Stomach (tissue), 19 donors: ENCODE results near the gene CEP170. TPM values are rescaled to one million over a fixed set of nuclear protein-coding genes. Genes with fewer than 3 reads are reported as not detected.
A peak's percentile ranks its signal among the peaks of the same experiment; 100 is the strongest.

Experiments used
- DNase-seq, 2 donors: peaks; one replicate each; pipeline versions ENCODE4 v3.0.0 to v3.0.0-alpha.2; 2013 to 2019
- H3K27ac ChIP-seq, 5 donors: fragments of 200-600 bp in 4 of 5; sonication (generic) in 4 of 5; one replicate each; pipeline ENCODE4 v1.5.1; 2013 to 2019; ENCODE audit warnings: mild to moderate bottlenecking in 1 of 5, moderate library complexity in 1 of 5
- H3K27me3 ChIP-seq, 3 donors: fragments of 200-600 bp; sonication (generic); one replicate each; pipeline ENCODE4 v1.5.1; 2017 to 2019; ENCODE audit warnings: mixed run types in 1 of 3
- H3K36me3 ChIP-seq, 4 donors: fragments of 200-600 bp; sonication (generic); 1 replicate in 3 of 4; 2 replicates in 1 of 4; pipeline ENCODE4 v1.5.1; 2016 to 2019
- H3K4me1 ChIP-seq, 4 donors: fragments of 200-600 bp; sonication (generic); one replicate each; pipeline ENCODE4 v1.5.1; 2016 to 2019
- H3K4me3 ChIP-seq, 4 donors: fragments of 200-600 bp; sonication (generic) in 3 of 4; one replicate each; pipeline ENCODE4 v1.5.1; 2016 to 2019; ENCODE audit warnings: mild to moderate bottlenecking in 1 of 4
- H3K9me3 ChIP-seq, 4 donors: fragments of 200-600 bp; sonication (generic); one replicate each; pipeline ENCODE4 v1.5.1; 2016 to 2019
- EP300 ChIP-seq: sonication (generic); formaldehyde crosslinking; IDR thresholded peaks from one replicate; pipeline ENCODE4 v1.6.1; 2017; ENCODE audit warnings: antibody characterized with exemption
- POLR2A ChIP-seq, 4 donors: fragments of 450-650 bp; IDR thresholded peaks; one replicate each; pipeline ENCODE4 v1.6.1; 2016; ENCODE audit warnings: antibody characterized with exemption in 4 of 4, control low read depth in 2 of 4, mild to moderate bottlenecking in 1 of 4, moderate library complexity in 1 of 4
- POLR2AphosphoS5 ChIP-seq, 3 donors: sonication (generic); formaldehyde crosslinking; IDR thresholded peaks; one replicate each; pipeline ENCODE4 v1.6.1; 2016; ENCODE audit warnings: antibody characterized with exemption in 3 of 3
- WGBS, 5 donors: extraction: QIAGEN DNeasy Blood & Tissue Kit in 3 of 5; methylation state at CpG; one replicate each; pipeline versions ENCODE4 v1.1.5 to v1.1.7; 2013 to 2018; 5-methylcytosine and 5-hydroxymethylcytosine counted together
- intact Hi-C: fragments of 100-400 bp; cut with DNase I; formaldehyde crosslinking; loops from one replicate; pipeline ENCODE4 v1.15.1; 2023; ENCODE audit warnings: low total_unique reads
- long read RNA-seq, 10 donors: transcript quantifications; one replicate each; lab custom pipeline, GENCODE V29; 2026
- polyA plus RNA-seq, 3 donors: library from polyadenylated mRNA; stranded (reverse); fragments of 200-250 nt; gene quantifications; one replicate each; pipeline ENCODE4 v1.2.3, GENCODE V29; 2013
- total RNA-seq, 5 donors: library from RNA; depleted of rRNA; stranded (reverse); fragments of >200 nt; gene quantifications; one replicate each; pipeline versions ENCODE4 v1.1.0 to v1.2.3, GENCODE V29; 2014 to 2016
- TF ChIP-seq, protein P1 (sequence below), 7 experiments: fragments of 450-650 bp in 4 of 7; fragments of 200-600 bp in 3 of 7; sonication (generic) in 3 of 7; IDR thresholded peaks; one replicate each; pipeline ENCODE4 v1.5.1; 2016 to 2019; ENCODE audit warnings: antibody characterized with exemption in 7 of 7, control low read depth in 2 of 7, mild to moderate bottlenecking in 1 of 7
- donor health status: healthy with polysubstance abuse.
- donor health status: Bipolar disorder and iron deficiency.
- donor health status: healthy.

The CEP170 gene
- total RNA-seq: 10 to 100 TPM in 4 of 5 donors, under 1 TPM in 1; 0.87 to 71.0 (median 20.9) TPM
- polyA plus RNA-seq: 1 to 10 TPM; 5.0 to 6.1 (median 5.7) TPM
- long read RNA-seq, donor 1, partial matches to known transcripts: 0 of 3 reads
- long read RNA-seq, donor 1, other reads (novel, unspliced or antisense): 0 of 3 reads
- long read RNA-seq, donor 2, partial matches to known transcripts: 0 of 14 reads
- long read RNA-seq, donor 2, other reads (novel, unspliced or antisense): 12 of 14 reads
- long read RNA-seq, donor 3, partial matches to known transcripts: 16 of 17 reads
- long read RNA-seq, donor 3, other reads (novel, unspliced or antisense): 0 of 17 reads
- long read RNA-seq, donor 4: 0 reads
- long read RNA-seq, donor 5, partial matches to known transcripts: 24 of 30 reads
- long read RNA-seq, donor 5, other reads (novel, unspliced or antisense): 6 of 30 reads
- long read RNA-seq, donor 6: 0 reads
- long read RNA-seq, donor 7: 0 reads
- long read RNA-seq, donor 8, full-length matches to known transcripts: 3 of 29 reads
- long read RNA-seq, donor 8, partial matches to known transcripts: 17 of 29 reads
- long read RNA-seq, donor 8, other reads (novel, unspliced or antisense): 9 of 29 reads
- long read RNA-seq, donor 9, partial matches to known transcripts: 8 of 9 reads
- long read RNA-seq, donor 9, other reads (novel, unspliced or antisense): 0 of 9 reads
- long read RNA-seq, donor 10: 0 reads

DNA sequence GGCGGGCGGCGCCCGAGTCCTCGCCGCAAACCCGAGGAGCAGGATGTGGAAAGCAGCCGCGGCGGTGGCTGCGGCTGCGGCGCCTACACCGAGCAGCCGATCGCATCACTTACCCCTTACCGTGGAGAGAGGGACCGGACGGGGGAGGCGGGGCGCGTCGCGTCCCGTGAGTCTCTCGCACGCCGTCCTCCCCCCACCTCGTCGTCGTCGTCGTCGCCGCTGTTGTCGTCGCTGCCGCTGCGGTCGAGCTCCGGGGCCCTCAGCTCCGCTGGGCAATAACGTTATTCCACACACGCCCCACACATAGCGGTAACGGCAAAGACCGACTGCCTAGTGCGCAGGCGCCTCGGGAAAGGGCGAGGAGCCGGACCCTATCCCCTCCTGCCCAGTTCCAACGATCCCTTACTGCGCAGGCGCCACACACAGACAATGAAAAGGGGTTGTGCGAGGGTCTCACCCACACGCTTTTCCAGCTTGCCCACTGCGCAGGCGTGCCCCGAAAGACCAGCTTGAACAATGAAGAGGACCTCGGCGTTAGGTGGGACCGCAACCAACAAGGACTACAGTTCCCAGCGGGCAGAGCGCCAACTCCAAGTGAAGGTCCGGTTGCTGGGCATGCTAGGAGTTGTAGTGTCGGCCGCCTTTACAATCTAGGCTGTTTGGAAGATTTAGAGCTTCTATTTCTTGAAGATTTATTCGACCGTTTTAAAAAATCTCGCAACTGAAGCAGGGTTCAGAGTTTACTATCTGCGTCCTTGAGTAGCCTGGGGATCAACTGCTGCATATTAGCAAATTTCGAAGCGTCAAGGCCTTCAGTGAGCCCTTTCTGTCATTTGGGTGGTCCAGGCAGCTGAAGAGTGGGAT is at the start of gene CEP170:
CEP170 (minus strand) TSS at position 355 of the 864 bp plus-strand sequence. CDS start 30,001 bp downstream, outside the sequence.
- TF ChIP-seq, protein P1, sequence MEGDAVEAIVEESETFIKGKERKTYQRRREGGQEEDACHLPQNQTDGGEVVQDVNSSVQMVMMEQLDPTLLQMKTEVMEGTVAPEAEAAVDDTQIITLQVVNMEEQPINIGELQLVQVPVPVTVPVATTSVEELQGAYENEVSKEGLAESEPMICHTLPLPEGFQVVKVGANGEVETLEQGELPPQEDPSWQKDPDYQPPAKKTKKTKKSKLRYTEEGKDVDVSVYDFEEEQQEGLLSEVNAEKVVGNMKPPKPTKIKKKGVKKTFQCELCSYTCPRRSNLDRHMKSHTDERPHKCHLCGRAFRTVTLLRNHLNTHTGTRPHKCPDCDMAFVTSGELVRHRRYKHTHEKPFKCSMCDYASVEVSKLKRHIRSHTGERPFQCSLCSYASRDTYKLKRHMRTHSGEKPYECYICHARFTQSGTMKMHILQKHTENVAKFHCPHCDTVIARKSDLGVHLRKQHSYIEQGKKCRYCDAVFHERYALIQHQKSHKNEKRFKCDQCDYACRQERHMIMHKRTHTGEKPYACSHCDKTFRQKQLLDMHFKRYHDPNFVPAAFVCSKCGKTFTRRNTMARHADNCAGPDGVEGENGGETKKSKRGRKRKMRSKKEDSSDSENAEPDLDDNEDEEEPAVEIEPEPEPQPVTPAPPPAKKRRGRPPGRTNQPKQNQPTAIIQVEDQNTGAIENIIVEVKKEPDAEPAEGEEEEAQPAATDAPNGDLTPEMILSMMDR (IDR thresholded peaks at IDR 0.05): no peak
- TF ChIP-seq EP300 (no peak), POLR2AphosphoS5 (IDR thresholded peaks at IDR 0.05) (peak; percentile 54 to 76 (median 70)), POLR2A (IDR thresholded peaks at IDR 0.05) (peak in 1 of 4 donors; percentile 21)
- H3K4me1 ChIP-seq: peaks cover 13 to 72% (median 47%) of the 10 kb centered on the region in 4 donors
- H3K36me3 ChIP-seq: no peaks in the 10 kb centered on the region
- H3K4me3 ChIP-seq: peak within 1 kb of the TSS; percentile 87 to 97 (median 91)
- peak; percentile 88 to 99 for DNase-seq
- WGBS, 5 donors: 0 to 1% (median 1%) methylated on average over 22 to 74 of the region's 74 CpGs
- no peaks in the 10 kb centered on the region for H3K27me3 ChIP-seq
- H3K9me3 ChIP-seq: no peaks in the 10 kb centered on the region
- H3K27ac ChIP-seq: peak within 1 kb of the TSS; percentile 91 to 97 (median 96)
- intact Hi-C loops: no loop called here

DNA sequence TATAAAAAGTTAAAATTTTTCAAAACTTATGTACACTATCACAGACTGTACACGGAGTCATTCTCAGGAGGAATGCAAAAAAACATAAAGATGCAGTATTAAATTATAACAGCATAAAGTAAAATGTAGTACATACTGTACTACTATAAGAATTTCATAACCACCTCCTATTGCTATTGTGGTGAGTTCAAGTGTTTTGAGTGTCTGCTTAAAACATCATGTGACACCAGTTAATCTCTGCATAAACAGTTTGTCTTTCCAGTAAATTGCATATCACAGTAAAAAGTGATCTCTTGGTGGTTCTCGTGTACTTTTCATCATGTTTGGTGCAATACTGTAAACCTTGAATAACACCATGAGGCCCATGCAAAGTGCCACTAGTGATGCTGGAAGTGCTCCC is 46.0 kb upstream of the CEP170 start:
- H3K9me3 ChIP-seq: peaks cover 0 to 9% (median 4%) of the 10 kb centered on the region in 4 donors
- H3K27me3 ChIP-seq: no peaks in the 10 kb centered on the region
- no peak for DNase-seq
- TF ChIP-seq EP300 (no peak), POLR2A (IDR thresholded peaks at IDR 0.05) (no peak), POLR2AphosphoS5 (IDR thresholded peaks at IDR 0.05) (no peak)
- TF ChIP-seq, protein P1 (IDR thresholded peaks at IDR 0.05): no peak
- peaks cover 3 to 55% (median 29%) of the 10 kb centered on the region in 4 donors for H3K36me3 ChIP-seq
- no peak overlapping the region for H3K4me3 ChIP-seq
- WGBS, 5 donors: 94 to 99% (median 95%) methylated on average over 2 of the region's 2 CpGs
- no peaks in the 10 kb centered on the region for H3K4me1 ChIP-seq
- intact Hi-C loops: no loop called here
- no peak overlapping the region for H3K27ac ChIP-seq

DNA sequence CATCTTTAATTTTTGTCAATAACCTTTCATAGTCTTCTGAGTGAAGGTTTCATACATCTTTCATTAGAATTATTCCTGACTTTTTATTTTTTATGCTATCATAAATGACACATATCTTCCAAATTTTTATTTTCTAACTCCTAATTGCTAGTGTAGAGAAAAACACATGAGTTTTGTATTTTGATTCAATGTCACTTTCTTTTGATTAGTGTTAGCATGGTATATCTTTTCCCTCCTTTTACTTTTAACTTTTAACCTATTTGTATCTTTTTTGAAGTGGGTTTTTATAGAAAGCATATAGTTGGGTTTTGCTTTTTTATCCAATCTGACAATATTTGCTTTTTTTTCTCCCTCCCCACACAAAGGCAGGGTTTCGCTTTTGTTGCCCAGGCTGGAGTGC is 44.0 kb upstream of the CEP170 start:
- TF ChIP-seq POLR2AphosphoS5 (IDR thresholded peaks at IDR 0.05) (no peak), EP300 (no peak), POLR2A (IDR thresholded peaks at IDR 0.05) (no peak)
- TF ChIP-seq, protein P1 (IDR thresholded peaks at IDR 0.05): no peak
- H3K27ac ChIP-seq: no peak overlapping the region
- no peak for DNase-seq
- intact Hi-C loops: no loop called here
- H3K9me3 ChIP-seq: peaks cover 0 to 9% (median 4%) of the 10 kb centered on the region in 4 donors
- no peaks in the 10 kb centered on the region for H3K4me1 ChIP-seq
- no peaks in the 10 kb centered on the region for H3K27me3 ChIP-seq
- peaks cover 3 to 62% (median 28%) of the 10 kb centered on the region in 4 donors for H3K36me3 ChIP-seq
- WGBS, 5 donors: 94 to 100% (median 96%) methylated on average over 1 of the region's 1 CpG
- H3K4me3 ChIP-seq: no peak overlapping the region

DNA sequence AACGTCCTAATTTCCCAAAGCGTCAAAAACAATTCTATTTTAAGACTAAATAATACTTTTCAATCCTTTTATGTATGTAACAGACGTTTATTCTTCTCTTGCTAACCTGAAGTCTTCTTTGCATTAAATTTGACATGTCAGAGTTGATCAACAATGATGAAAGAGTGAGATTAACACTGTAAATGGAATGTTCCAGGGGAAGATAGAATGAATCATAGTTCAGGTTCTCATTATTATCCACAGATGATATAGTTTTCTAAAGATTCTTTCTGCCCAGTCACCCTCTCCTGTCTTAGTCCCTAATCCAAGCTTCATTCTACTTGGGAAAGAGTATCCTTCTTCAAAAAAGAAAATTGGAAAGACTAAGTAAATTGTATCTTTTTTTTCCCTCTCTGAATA is 39.6 kb upstream of the CEP170 start:
- intact Hi-C loops: no loop called here
- DNase-seq: no peak
- Histone ChIP-seq H3K27me3 (no peaks in the 10 kb centered on the region), H3K4me3 (no peak overlapping the region), H3K4me1 (no peaks in the 10 kb centered on the region), H3K36me3 (peaks cover 3 to 83% (median 47%) of the 10 kb centered on the region in 4 donors), H3K9me3 (no peaks in the 10 kb centered on the region), H3K27ac (no peak overlapping the region)
- WGBS, 5 donors: 78 to 82% (median 78%) methylated on average over 3 of the region's 3 CpGs
- TF ChIP-seq, protein P1 (IDR thresholded peaks at IDR 0.05): no peak
- TF ChIP-seq POLR2A (IDR thresholded peaks at IDR 0.05) (no peak), POLR2AphosphoS5 (IDR thresholded peaks at IDR 0.05) (no peak), EP300 (no peak)
